Mesenchymal stem cell (in vitro differentiated cells and primary cell): ENCODE measurements around the gene CHPF.

Source experiments
- DNase-seq: peaks from one replicate; pipeline ENCODE4 v3.0.0-alpha.2; 2013
- H2AFZ ChIP-seq: one replicate; pipeline ENCODE4 v1.6.1; 2013; ENCODE audit warnings: low read depth, mild to moderate bottlenecking, control low read depth, inconsistent platforms, low read length, moderate library complexity
- H2AK5ac ChIP-seq: 2 replicates; pipeline ENCODE4 v1.6.1; 2013; ENCODE audit warnings: low read length, moderate library complexity, mild to moderate bottlenecking, inconsistent platforms; ENCODE audit not compliant: severe bottlenecking
- H2BK120ac ChIP-seq: one replicate; pipeline ENCODE4 v1.6.1; 2013; ENCODE audit warnings: low read depth, mild to moderate bottlenecking, inconsistent platforms, low read length, moderate library complexity
- H2BK12ac ChIP-seq, 2 experiments: one replicate each; pipeline ENCODE4 v1.6.1; 2013; ENCODE audit warnings: inconsistent platforms in 2 of 2, low read length in 2 of 2, mild to moderate bottlenecking in 2 of 2, moderate library complexity in 2 of 2, control low read depth in 1 of 2
- H2BK15ac ChIP-seq: one replicate; pipeline ENCODE4 v1.6.1; 2013; ENCODE audit warnings: mild to moderate bottlenecking, low read depth, inconsistent platforms; ENCODE audit not compliant: poor library complexity, severe bottlenecking
- H2BK5ac ChIP-seq: 2 replicates; pipeline ENCODE4 v1.6.1; 2013; ENCODE audit warnings: low read depth, mild to moderate bottlenecking, low read length, control low read depth, inconsistent platforms; ENCODE audit not compliant: poor library complexity, severe bottlenecking
- H3K14ac ChIP-seq, 2 experiments: one replicate each; pipeline ENCODE4 v1.6.1; 2013; ENCODE audit warnings: inconsistent platforms in 2 of 2, low read length in 2 of 2, control low read depth in 1 of 2, mild to moderate bottlenecking in 1 of 2, moderate library complexity in 1 of 2
- H3K18ac ChIP-seq, 2 experiments: one replicate each; pipeline ENCODE4 v1.6.1; 2013; ENCODE audit warnings: inconsistent platforms in 2 of 2, low read length in 2 of 2, control low read depth in 1 of 2, low read depth in 1 of 2, mild to moderate bottlenecking in 1 of 2
- H3K23ac ChIP-seq, 2 experiments: one replicate each; pipeline ENCODE4 v1.6.1; 2013; ENCODE audit warnings: inconsistent platforms in 2 of 2, low read length in 2 of 2, mild to moderate bottlenecking in 2 of 2, moderate library complexity in 2 of 2, control low read depth in 1 of 2
- H3K27ac ChIP-seq: 2 replicates; pipeline ENCODE4 v1.5.1; 2013; ENCODE audit warnings: mild to moderate bottlenecking, moderate library complexity, low read length, control low read depth, inconsistent platforms; ENCODE audit not compliant: poor library complexity, severe bottlenecking
- H3K27me3 ChIP-seq, 2 experiments: 2 replicates each; pipeline versions ENCODE4 v1.6.1 to v1.7.0; 2013; ENCODE audit warnings: low read length in 2 of 2, mild to moderate bottlenecking in 2 of 2, moderate library complexity in 2 of 2, control low read depth in 1 of 2, inconsistent platforms in 1 of 2; ENCODE audit not compliant: control insufficient read depth in 1 of 2, insufficient read depth in 1 of 2
- H3K36me3 ChIP-seq, 2 experiments: 2 replicates each; pipeline versions ENCODE4 v1.6.1 to v1.7.0; 2013; ENCODE audit warnings: low read length in 2 of 2, control low read depth in 1 of 2, inconsistent platforms in 1 of 2, low read depth in 1 of 2, mild to moderate bottlenecking in 1 of 2; ENCODE audit not compliant: insufficient read depth in 2 of 2, control insufficient read depth in 1 of 2
- H3K4ac ChIP-seq, 2 experiments: one replicate each; pipeline ENCODE4 v1.6.1; 2013; ENCODE audit warnings: inconsistent platforms in 2 of 2, low read length in 2 of 2, mild to moderate bottlenecking in 2 of 2, moderate library complexity in 2 of 2, control low read depth in 1 of 2, low read depth in 1 of 2
- H3K4me1 ChIP-seq: 2 replicates; pipeline ENCODE4 v1.6.1; 2013; ENCODE audit warnings: low read depth, low read length, control low read depth; ENCODE audit not compliant: control insufficient read depth, insufficient read depth
- H3K4me2 ChIP-seq: 2 replicates; pipeline ENCODE4 v1.6.1; 2013; ENCODE audit warnings: low read length, mild to moderate bottlenecking, inconsistent platforms; ENCODE audit not compliant: poor library complexity, severe bottlenecking
- H3K4me3 ChIP-seq, 2 experiments: 2 replicates each; pipeline versions ENCODE4 v1.5.1 to v1.7.0; 2013; ENCODE audit warnings: low read length in 2 of 2, mild to moderate bottlenecking in 2 of 2, control low read depth in 1 of 2, low read depth in 1 of 2; ENCODE audit not compliant: insufficient read depth in 1 of 2
- H3K79me1 ChIP-seq: replicated peaks from 2 replicates; pipeline ENCODE4 v1.6.1; 2013; ENCODE audit warnings: mild to moderate bottlenecking, control low read depth, low read length, inconsistent platforms; ENCODE audit not compliant: poor library complexity, severe bottlenecking
- H3K9ac ChIP-seq: 2 replicates; pipeline ENCODE4 v1.7.0; 2013; ENCODE audit warnings: mild to moderate bottlenecking, low read length, moderate library complexity
- H3K9me3 ChIP-seq: 2 replicates; pipeline ENCODE4 v1.7.0; 2013; ENCODE audit warnings: mild to moderate bottlenecking, low read length; ENCODE audit not compliant: control insufficient read depth
- H4K8ac ChIP-seq: one replicate; pipeline ENCODE4 v1.6.1; 2013; ENCODE audit warnings: inconsistent platforms, mild to moderate bottlenecking, low read length, moderate library complexity
- H4K91ac ChIP-seq: one replicate; pipeline ENCODE4 v1.6.1; 2013; ENCODE audit warnings: mild to moderate bottlenecking, low read length, inconsistent platforms
- WGBS: methylation state at CpG from one replicate; pipeline ENCODE4 v1.1.7; 2013; ENCODE audit warnings: mixed read lengths; 5-methylcytosine and 5-hydroxymethylcytosine counted together

The CHPF gene

GRCh38 chr2:219575566-219576504 lies 32.2 kb upstream of the CHPF start:
- H3K36me3 ChIP-seq: no peaks in the 10 kb centered on the region
- 85% methylated on average over 6 of the region's 6 CpGs for WGBS
- DNase-seq: no peak

GRCh38 chr2:219574484-219575311 lies 31.1 kb upstream of the CHPF start:
- Histone ChIP-seq H3K14ac (peak overlapping the region in 1 of 2 experiments; percentile 7), H2AFZ (no peak overlapping the region)
- DNase-seq: no peak

More at GRCh38 chr2:219575566-219576504, 32.2 kb upstream of the CHPF start:
- no peak overlapping the region for H4K8ac ChIP-seq
- H2BK120ac ChIP-seq: no peak overlapping the region
- no peak overlapping the region for H4K91ac ChIP-seq
- H3K4ac ChIP-seq: no peak overlapping the region
- peaks cover 36 to 43% of the 10 kb centered on the region in 2 experiments for H3K27me3 ChIP-seq
- H2BK12ac ChIP-seq: no peak overlapping the region
- no peak overlapping the region for H2AFZ ChIP-seq
- H3K14ac ChIP-seq: no peak overlapping the region
- H3K27ac ChIP-seq: no peak overlapping the region
- H3K9me3 ChIP-seq: no peaks in the 10 kb centered on the region
- H3K4me2 ChIP-seq: no peak overlapping the region
- H3K79me1 ChIP-seq: no peaks in the 10 kb centered on the region
- H3K23ac ChIP-seq: no peak overlapping the region
- no peak overlapping the region for H3K4me3 ChIP-seq
- peaks cover 14% of the 10 kb centered on the region for H3K4me1 ChIP-seq
- H2BK15ac ChIP-seq: no peak overlapping the region
- H3K18ac ChIP-seq: no peak overlapping the region
- H3K9ac ChIP-seq: no peak overlapping the region
- no peak overlapping the region for H2BK5ac ChIP-seq
- H2AK5ac ChIP-seq: no peak overlapping the region

GRCh38 chr2:219573166-219573565 lies 29.6 kb upstream of the CHPF start:
- peaks cover 25% of the 10 kb centered on the region for H3K4me1 ChIP-seq
- peaks cover 7% of the 10 kb centered on the region for H3K79me1 ChIP-seq
- no peak overlapping the region for H3K4ac ChIP-seq
- peaks cover 35 to 36% of the 10 kb centered on the region in 2 experiments for H3K27me3 ChIP-seq
- H3K18ac ChIP-seq: no peak overlapping the region
- peaks cover 4 to 8% of the 10 kb centered on the region in 2 experiments for H3K36me3 ChIP-seq
- H2BK15ac ChIP-seq: no peak overlapping the region
- no peak overlapping the region for H2BK120ac ChIP-seq
- no peak overlapping the region for H2BK5ac ChIP-seq
- H3K23ac ChIP-seq: no peak overlapping the region
- no peak overlapping the region for H4K8ac ChIP-seq
- no peak overlapping the region for H4K91ac ChIP-seq
- no peak overlapping the region for H3K4me3 ChIP-seq
- no peak overlapping the region for H2AFZ ChIP-seq
- no peak overlapping the region for H3K27ac ChIP-seq
- no peak overlapping the region for H2AK5ac ChIP-seq
- H2BK12ac ChIP-seq: no peak overlapping the region
- H3K9ac ChIP-seq: no peak overlapping the region
- no peaks in the 10 kb centered on the region for H3K9me3 ChIP-seq
- 95% methylated on average over 2 of the region's 5 CpGs for whole genome bisulfite sequencing
- no peak for DNase-seq
- H3K14ac ChIP-seq: no peak overlapping the region
- no peak overlapping the region for H3K4me2 ChIP-seq

More at GRCh38 chr2:219574484-219575311, 31.1 kb upstream of the CHPF start:
- H3K18ac ChIP-seq: no peak overlapping the region
- H3K27ac ChIP-seq: no peak overlapping the region
- peaks cover 6% of the 10 kb centered on the region for H3K79me1 ChIP-seq
- 90% methylated on average over 22 of the region's 22 CpGs for WGBS
- H2BK120ac ChIP-seq: no peak overlapping the region
- no peak overlapping the region for H3K9ac ChIP-seq
- no peak overlapping the region for H3K4ac ChIP-seq
- H4K91ac ChIP-seq: no peak overlapping the region
- no peaks in the 10 kb centered on the region for H3K9me3 ChIP-seq
- H2BK5ac ChIP-seq: no peak overlapping the region
- no peak overlapping the region for H2AK5ac ChIP-seq
- no peak overlapping the region for H3K4me2 ChIP-seq
- H2BK15ac ChIP-seq: no peak overlapping the region
- no peak overlapping the region for H3K4me3 ChIP-seq
- peaks cover 0 to 2% of the 10 kb centered on the region in 2 experiments for H3K36me3 ChIP-seq
- peaks cover 36 to 43% of the 10 kb centered on the region in 2 experiments for H3K27me3 ChIP-seq
- peaks cover 22% of the 10 kb centered on the region for H3K4me1 ChIP-seq
- H3K23ac ChIP-seq: no peak overlapping the region
- H2BK12ac ChIP-seq: no peak overlapping the region
- no peak overlapping the region for H4K8ac ChIP-seq
